Measurements from ENCODE around the gene DOCK10. TPM values are rescaled to one million over a fixed set of nuclear protein-coding genes. Genes with fewer than 3 reads are reported as not detected.

The DOCK10 gene
- total RNA-seq, 5 donors from 2014 or later (not counting 1 experiment from before 2014, with no cell fraction given), result 206 to 266 (median 235) TPM

GRCh38 chr2:225069966-225070365, 27.7 kb upstream of the DOCK10 start:
- no peak overlapping the region for H3K27ac Mint-ChIP-seq
- no peak overlapping the region for H3K4me3 ChIP-seq (ENCODE audit: control insufficient read depth in 1 of 2, extremely low read depth in 1 of 2, low read length in 1 of 2)
- WGBS (ENCODE audit: insufficient coverage), result no CpG with 5 or more reads among the region's 1 CpG
- H3K27me3 Mint-ChIP-seq, result no peaks in the 10 kb centered on the region
- H3K9me3 Mint-ChIP-seq, result peaks cover 3 to 24% (median 14%) of the 10 kb centered on the region in 3 donors
- H3K27ac ChIP-seq (ENCODE audit: low read length), result no peak overlapping the region
- H3K4me3 Mint-ChIP-seq, result no peak overlapping the region
- no peak for ATAC-seq (replicated peaks in 1 of 4)
- CTCF ChIA-PET, result interaction anchor here (0.6 to 0.7 kb wide), 2 partner anchors 16 to 250 kb away, joined by 3 read pairs; no protein-coding TSS in a partner anchor
- DNase-seq, result no peak
- H3K27me3 ChIP-seq (replicated peaks in 1 of 2; ENCODE audit: control insufficient read depth in 2 of 2, extremely low read depth in 1 of 2, insufficient read depth in 2 of 2, low read length in 1 of 2), result no peaks in the 10 kb centered on the region
- POLR2A ChIA-PET, result interaction anchor here in 1 of 2 donors (0.6 kb wide), 2 partner anchors 13 to 37 kb away, joined by 3 to 5 read pairs; no protein-coding TSS in a partner anchor
- H3K9me3 ChIP-seq, result no peaks in the 10 kb centered on the region
- peaks cover 4% of the 10 kb centered on the region for H3K36me3 Mint-ChIP-seq
- no peaks in the 10 kb centered on the region for H3K4me1 ChIP-seq (ENCODE audit: control insufficient read depth in 1 of 2, extremely low read depth in 1 of 2, insufficient read depth in 2 of 2, low read length in 2 of 2)
- peaks cover 12 to 19% (median 18%) of the 10 kb centered on the region in 3 donors for H3K4me1 Mint-ChIP-seq
- no peaks in the 10 kb centered on the region for H3K36me3 ChIP-seq (ENCODE audit: control insufficient read depth in 2 of 2, extremely low read depth in 1 of 2, insufficient read depth in 1 of 2, low read length in 1 of 2)

GRCh38 chr2:225069477-225069876, 27.2 kb upstream of the DOCK10 start:
- WGBS (ENCODE audit: insufficient coverage), result 91% methylated on average over 1 of the region's 1 CpG
- POLR2A ChIA-PET, result interaction anchor here in 1 of 2 donors (0.6 kb wide), 2 partner anchors 13 to 37 kb away, joined by 3 to 5 read pairs; no protein-coding TSS in a partner anchor
- H3K27ac ChIP-seq (ENCODE audit: low read length), result no peak overlapping the region

GRCh38 chr2:225065882-225066281, 23.6 kb upstream of the DOCK10 start:
- Mint-ChIP-seq H3K4me1 (peaks cover 26 to 36% (median 32%) of the 10 kb centered on the region in 3 donors), H3K36me3 (peaks cover 4% of the 10 kb centered on the region), H3K9me3 (peaks cover 3 to 24% (median 10%) of the 10 kb centered on the region in 3 donors), H3K4me3 (no peak overlapping the region), H3K27me3 (no peaks in the 10 kb centered on the region), H3K27ac (no peak overlapping the region)
- Histone ChIP-seq H3K27me3 (replicated peaks in 1 of 2; ENCODE audit: control insufficient read depth in 2 of 2, extremely low read depth in 1 of 2, insufficient read depth in 2 of 2, low read length in 1 of 2) (no peaks in the 10 kb centered on the region), H3K9me3 (no peaks in the 10 kb centered on the region), H3K4me3 (ENCODE audit: control insufficient read depth in 1 of 2, extremely low read depth in 1 of 2, low read length in 1 of 2) (no peak overlapping the region), H3K27ac (ENCODE audit: low read length) (no peak overlapping the region), H3K4me1 (ENCODE audit: control insufficient read depth in 1 of 2, extremely low read depth in 1 of 2, insufficient read depth in 2 of 2, low read length in 2 of 2) (peaks cover 4 to 8% of the 10 kb centered on the region in 2 experiments), H3K36me3 (ENCODE audit: control insufficient read depth in 2 of 2, extremely low read depth in 1 of 2, insufficient read depth in 1 of 2, low read length in 1 of 2) (no peaks in the 10 kb centered on the region)
- ATAC-seq (replicated peaks in 1 of 4) (no peak), DNase-seq (no peak)
- ChIA-PET CTCF (no interaction called here), POLR2A (no interaction called here)
- WGBS (ENCODE audit: insufficient coverage), result no CpG with 5 or more reads among the region's 3 CpGs

More at GRCh38 chr2:225069477-225069876, 27.2 kb upstream of the DOCK10 start:
- DNase-seq (no peak), ATAC-seq (replicated peaks in 1 of 4) (no peak)
- H3K36me3 Mint-ChIP-seq, result peaks cover 4% of the 10 kb centered on the region
- CTCF ChIA-PET, result interaction anchor here in 1 of 2 donors (0.7 kb wide), 1 partner anchor 250 kb away, joined by 3 read pairs; no protein-coding TSS in a partner anchor
- Histone ChIP-seq H3K4me1 (ENCODE audit: control insufficient read depth in 1 of 2, extremely low read depth in 1 of 2, insufficient read depth in 2 of 2, low read length in 2 of 2) (peaks cover 2 to 4% of the 10 kb centered on the region in 2 experiments), H3K4me3 (ENCODE audit: control insufficient read depth in 1 of 2, extremely low read depth in 1 of 2, low read length in 1 of 2) (no peak overlapping the region), H3K36me3 (ENCODE audit: control insufficient read depth in 2 of 2, extremely low read depth in 1 of 2, insufficient read depth in 1 of 2, low read length in 1 of 2) (no peaks in the 10 kb centered on the region), H3K9me3 (no peaks in the 10 kb centered on the region), H3K27me3 (replicated peaks in 1 of 2; ENCODE audit: control insufficient read depth in 2 of 2, extremely low read depth in 1 of 2, insufficient read depth in 2 of 2, low read length in 1 of 2) (no peaks in the 10 kb centered on the region)
- peaks cover 15 to 22% (median 19%) of the 10 kb centered on the region in 3 donors for H3K4me1 Mint-ChIP-seq
- H3K9me3 Mint-ChIP-seq, result peaks cover 3 to 24% (median 14%) of the 10 kb centered on the region in 3 donors
- no peaks in the 10 kb centered on the region for H3K27me3 Mint-ChIP-seq
- no peak overlapping the region for H3K27ac Mint-ChIP-seq
- no peak overlapping the region for H3K4me3 Mint-ChIP-seq

GRCh38 chr2:225064928-225065327, 22.7 kb upstream of the DOCK10 start:
- Histone ChIP-seq H3K9me3 (no peaks in the 10 kb centered on the region), H3K27me3 (replicated peaks in 1 of 2; ENCODE audit: control insufficient read depth in 2 of 2, extremely low read depth in 1 of 2, insufficient read depth in 2 of 2, low read length in 1 of 2) (no peaks in the 10 kb centered on the region), H3K4me1 (ENCODE audit: control insufficient read depth in 1 of 2, extremely low read depth in 1 of 2, insufficient read depth in 2 of 2, low read length in 2 of 2) (peaks cover 4 to 8% of the 10 kb centered on the region in 2 experiments), H3K27ac (ENCODE audit: low read length) (no peak overlapping the region), H3K4me3 (ENCODE audit: control insufficient read depth in 1 of 2, extremely low read depth in 1 of 2, low read length in 1 of 2) (no peak overlapping the region), H3K36me3 (ENCODE audit: control insufficient read depth in 2 of 2, extremely low read depth in 1 of 2, insufficient read depth in 1 of 2, low read length in 1 of 2) (no peaks in the 10 kb centered on the region)
- Mint-ChIP-seq H3K27me3 (no peaks in the 10 kb centered on the region), H3K27ac (peak overlapping the region; percentile 56 to 87), H3K36me3 (peaks cover 4% of the 10 kb centered on the region), H3K4me1 (peaks cover 26 to 38% (median 32%) of the 10 kb centered on the region in 3 donors), H3K9me3 (peaks cover 3 to 24% (median 10%) of the 10 kb centered on the region in 3 donors), H3K4me3 (peak overlapping the region in 1 of 3 donors; percentile 4)
- POLR2A ChIA-PET, result interaction anchor here in 1 of 2 donors (0.6 to 0.7 kb wide), 2 partner anchors 9 to 91 kb away, joined by 3 to 4 read pairs; no protein-coding TSS in a partner anchor
- CTCF ChIA-PET, result interaction anchor here in 1 of 2 donors (0.7 kb wide), 1 partner anchor 12 kb away, joined by 3 read pairs; no protein-coding TSS in a partner anchor
- ATAC-seq (replicated peaks in 1 of 4), result no peak
- DNase-seq, result no peak

GRCh38 chr2:225064362-225064761, 22.1 kb upstream of the DOCK10 start:
- Histone ChIP-seq H3K9me3 (no peaks in the 10 kb centered on the region), H3K27me3 (replicated peaks in 1 of 2; ENCODE audit: control insufficient read depth in 2 of 2, extremely low read depth in 1 of 2, insufficient read depth in 2 of 2, low read length in 1 of 2) (no peaks in the 10 kb centered on the region), H3K4me1 (ENCODE audit: control insufficient read depth in 1 of 2, extremely low read depth in 1 of 2, insufficient read depth in 2 of 2, low read length in 2 of 2) (peaks cover 4 to 8% of the 10 kb centered on the region in 2 experiments), H3K36me3 (ENCODE audit: control insufficient read depth in 2 of 2, extremely low read depth in 1 of 2, insufficient read depth in 1 of 2, low read length in 1 of 2) (no peaks in the 10 kb centered on the region), H3K4me3 (ENCODE audit: control insufficient read depth in 1 of 2, extremely low read depth in 1 of 2, low read length in 1 of 2) (no peak overlapping the region), H3K27ac (ENCODE audit: low read length) (peak overlapping the region; percentile 50)
- 0% methylated on average over 2 of the region's 2 CpGs for WGBS (ENCODE audit: insufficient coverage)
- peak; percentile 40 to 77 (median 68) for ATAC-seq (replicated peaks in 1 of 4)
- ChIA-PET CTCF (no interaction called here), POLR2A (no interaction called here)
- H3K27ac Mint-ChIP-seq, result peak overlapping the region; percentile 80 to 87
- H3K4me1 Mint-ChIP-seq, result peaks cover 23 to 38% (median 30%) of the 10 kb centered on the region in 3 donors
- no peak for DNase-seq
- H3K4me3 Mint-ChIP-seq, result peak overlapping the region; percentile 4 to 25 (median 6)
- no peaks in the 10 kb centered on the region for H3K27me3 Mint-ChIP-seq
- H3K36me3 Mint-ChIP-seq, result peaks cover 4% of the 10 kb centered on the region
- peaks cover 3 to 24% (median 10%) of the 10 kb centered on the region in 3 donors for H3K9me3 Mint-ChIP-seq

GRCh38 chr2:225056330-225057073, 14.2 kb upstream of the DOCK10 start:
- Histone ChIP-seq H3K27ac (ENCODE audit: low read length) (peak overlapping the region; percentile 50), H3K4me3 (ENCODE audit: control insufficient read depth in 1 of 2, extremely low read depth in 1 of 2, low read length in 1 of 2) (no peak overlapping the region), H3K36me3 (ENCODE audit: control insufficient read depth in 2 of 2, extremely low read depth in 1 of 2, insufficient read depth in 1 of 2, low read length in 1 of 2) (no peaks in the 10 kb centered on the region), H3K27me3 (replicated peaks in 1 of 2; ENCODE audit: control insufficient read depth in 2 of 2, extremely low read depth in 1 of 2, insufficient read depth in 2 of 2, low read length in 1 of 2) (no peaks in the 10 kb centered on the region), H3K4me1 (ENCODE audit: control insufficient read depth in 1 of 2, extremely low read depth in 1 of 2, insufficient read depth in 2 of 2, low read length in 2 of 2) (peaks cover 33 to 42% of the 10 kb centered on the region in 2 experiments), H3K9me3 (no peaks in the 10 kb centered on the region)
- H3K27ac Mint-ChIP-seq, result peak overlapping the region; percentile 86 to 92
- H3K36me3 Mint-ChIP-seq, result no peaks in the 10 kb centered on the region
- whole genome bisulfite sequencing (ENCODE audit: insufficient coverage), result no CpG with 5 or more reads among the region's 2 CpGs
- DNase-seq (peak in 2 of 35 experiments; percentile 17 to 19), ATAC-seq (replicated peaks in 1 of 4) (peak; percentile 53 to 82 (median 72))
- H3K27me3 Mint-ChIP-seq, result no peaks in the 10 kb centered on the region
- CTCF ChIA-PET, result interaction anchor here in 1 of 2 donors (0.6 kb wide), 1 partner anchor 102 kb away, joined by 5 read pairs; no protein-coding TSS in a partner anchor
- POLR2A ChIA-PET, result interaction anchor here (0.5 to 1.0 kb wide), 5 partner anchors 9 to 147 kb away, joined by 3 to 4 read pairs (median 3); no protein-coding TSS in a partner anchor
- peaks cover 66 to 76% (median 72%) of the 10 kb centered on the region in 3 donors for H3K4me1 Mint-ChIP-seq
- H3K4me3 Mint-ChIP-seq, result peak overlapping the region; percentile 3 to 34 (median 9)
- H3K9me3 Mint-ChIP-seq, result peaks cover 0 to 3% (median 0%) of the 10 kb centered on the region in 3 donors
